ENCODE results near the gene RAX2. TPM values are rescaled to one million over a fixed set of nuclear protein-coding genes. Genes with fewer than 3 reads are reported as not detected.
"Not testable (repeated sequence)": the region's sequence is repeated elsewhere in the genome, so short reads cannot be mapped to it uniquely, and the experiment has no call there.

RAX2 gene
- total RNA-seq: under 0.01 TPM

DNA sequence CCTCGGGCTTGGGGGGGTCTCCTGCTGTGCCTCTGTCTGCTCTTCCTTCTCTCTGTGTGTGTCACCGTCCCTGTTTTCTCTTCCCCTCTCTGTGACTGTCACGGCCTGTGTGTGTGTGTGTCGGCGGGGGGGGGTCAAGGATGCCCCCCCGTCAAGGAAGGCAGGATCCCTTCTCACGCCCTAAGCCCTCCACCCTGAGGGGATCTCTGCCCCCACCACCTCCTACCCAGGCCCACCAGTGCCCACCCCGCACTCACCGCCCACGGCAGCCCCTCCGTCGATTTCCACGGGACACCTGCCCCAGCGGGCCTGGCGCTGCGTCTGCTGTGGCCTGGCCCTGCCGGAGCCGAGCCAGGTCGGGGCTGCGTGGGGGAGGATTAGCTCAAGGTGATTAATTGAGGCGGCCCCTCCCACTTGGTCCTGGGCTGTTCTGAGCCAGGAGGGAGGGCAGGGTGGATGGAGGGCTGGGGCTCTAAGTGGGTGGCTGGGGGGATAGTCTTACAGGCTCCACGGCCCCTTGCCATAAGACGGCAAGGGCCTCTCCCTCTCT, at the start of gene RAX2:
Gene RAX2 (minus strand): TSS at position 323 of the 550 bp plus-strand sequence. CDS start 486 bp downstream, outside the sequence.
- DNase-seq (ENCODE audit: low read depth in 2 of 3, low spot score in 2 of 3): no peak

DNA sequence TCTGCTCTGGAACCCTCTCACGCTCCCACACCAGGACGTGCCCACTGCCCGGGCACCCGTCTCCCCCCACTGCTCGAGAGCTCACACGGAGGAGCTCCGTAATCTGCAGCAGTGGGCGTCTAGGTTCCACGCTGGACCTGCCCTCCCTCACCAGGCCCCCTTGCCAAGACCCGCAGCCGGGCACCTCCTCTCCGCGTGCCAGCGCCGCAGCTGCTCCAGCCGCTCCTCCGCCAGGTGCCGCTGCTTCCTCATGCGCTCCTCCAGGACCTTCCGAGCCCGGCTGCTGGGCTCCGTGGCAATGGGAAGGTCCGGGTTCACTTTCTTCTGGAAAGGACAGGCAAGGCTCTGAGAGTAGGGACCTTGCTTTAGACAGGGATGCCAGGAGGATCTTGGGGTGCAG, 49.1 kb upstream of the RAX2 start:
- DNase-seq (ENCODE audit: low read depth in 2 of 3, low spot score in 2 of 3): no peak

DNA sequence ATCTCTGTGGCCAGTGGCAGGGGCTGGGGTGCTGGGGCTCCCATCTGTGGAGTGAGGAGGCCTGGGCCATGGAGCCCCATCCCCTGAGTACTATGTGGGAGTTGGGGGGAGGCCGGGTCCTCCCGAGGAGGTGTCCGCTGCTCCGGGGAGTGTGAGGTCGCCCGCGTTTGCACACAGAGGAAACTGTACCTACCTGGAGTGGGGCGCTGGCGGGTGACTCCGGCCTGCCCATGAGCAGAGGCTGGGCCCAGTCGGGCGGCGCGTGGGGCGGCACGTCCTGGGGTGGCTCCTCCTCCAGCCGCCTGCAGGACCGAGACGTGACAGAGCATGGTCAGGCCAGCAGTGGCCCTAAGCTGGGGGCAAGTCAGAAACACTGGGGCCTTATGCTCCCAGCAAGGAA, 48.0 kb upstream of the RAX2 start:
- DNase-seq (ENCODE audit: low read depth in 2 of 3, low spot score in 2 of 3): no peak

DNA sequence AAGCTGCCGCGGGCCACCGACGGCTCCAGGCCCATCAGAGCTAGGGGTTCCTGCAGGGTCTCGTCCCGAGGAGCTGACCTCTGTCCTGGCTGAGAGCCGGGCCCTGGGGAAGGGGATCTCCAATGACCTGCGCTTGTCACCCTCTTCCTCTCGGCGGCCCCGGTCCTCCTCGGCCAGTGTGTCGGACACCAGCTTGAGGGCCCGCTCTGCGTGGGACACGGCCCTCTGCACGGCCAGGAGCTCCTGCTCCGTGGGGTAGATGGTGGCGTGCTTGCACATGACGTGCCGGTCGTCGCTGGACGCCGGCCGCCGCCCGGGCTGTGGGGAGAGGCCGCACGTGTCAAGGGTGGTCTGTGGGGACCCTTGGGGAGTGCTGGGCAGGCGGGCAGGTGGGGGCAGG, 46.9 kb upstream of the RAX2 start:
- no peak for DNase-seq (ENCODE audit: low read depth in 2 of 3, low spot score in 2 of 3)

DNA sequence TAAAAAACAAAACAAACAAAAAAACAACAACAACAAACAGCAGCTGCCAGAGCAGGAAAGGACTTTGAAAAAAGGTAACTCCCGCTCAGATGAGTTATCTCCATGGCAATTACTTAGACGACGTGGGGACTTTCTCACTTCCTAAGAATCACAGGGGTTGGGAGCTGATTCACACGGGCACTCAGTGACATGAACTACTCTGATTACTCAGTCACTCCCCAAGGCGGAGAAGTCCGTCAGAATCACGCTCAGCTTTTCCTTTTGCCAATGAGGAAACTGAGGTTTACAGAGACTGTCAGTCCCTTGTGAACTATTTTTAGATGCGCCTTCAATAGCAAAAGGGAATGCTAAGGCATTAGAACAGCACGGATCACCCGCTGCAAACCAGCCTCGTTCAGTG, 46.4 kb upstream of the RAX2 start:
- DNase-seq (ENCODE audit: low read depth in 2 of 3, low spot score in 2 of 3): peak in 2 of 3 donors; percentile 41 to 57

DNA sequence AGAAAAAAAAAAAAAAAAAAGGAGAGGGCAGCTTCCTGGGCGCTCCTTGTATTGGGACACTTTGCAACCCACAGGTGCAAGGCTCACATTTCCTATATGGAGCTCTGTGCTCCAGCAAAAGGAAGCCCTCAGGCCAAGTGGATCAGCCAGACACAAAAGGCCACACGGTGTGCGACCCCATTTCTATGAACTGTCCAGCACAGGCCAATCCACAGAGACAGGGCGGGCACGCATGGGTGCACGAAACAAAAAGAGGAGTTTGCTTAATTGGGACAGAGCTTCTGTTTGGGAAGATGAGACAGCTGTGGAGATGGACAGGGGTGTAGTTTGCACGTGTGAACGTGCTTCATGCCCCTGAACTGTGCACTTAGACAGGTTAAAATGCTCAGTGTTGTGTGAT, 45.7 kb upstream of the RAX2 start:
- DNase-seq (ENCODE audit: low read depth in 2 of 3, low spot score in 2 of 3): no peak

DNA sequence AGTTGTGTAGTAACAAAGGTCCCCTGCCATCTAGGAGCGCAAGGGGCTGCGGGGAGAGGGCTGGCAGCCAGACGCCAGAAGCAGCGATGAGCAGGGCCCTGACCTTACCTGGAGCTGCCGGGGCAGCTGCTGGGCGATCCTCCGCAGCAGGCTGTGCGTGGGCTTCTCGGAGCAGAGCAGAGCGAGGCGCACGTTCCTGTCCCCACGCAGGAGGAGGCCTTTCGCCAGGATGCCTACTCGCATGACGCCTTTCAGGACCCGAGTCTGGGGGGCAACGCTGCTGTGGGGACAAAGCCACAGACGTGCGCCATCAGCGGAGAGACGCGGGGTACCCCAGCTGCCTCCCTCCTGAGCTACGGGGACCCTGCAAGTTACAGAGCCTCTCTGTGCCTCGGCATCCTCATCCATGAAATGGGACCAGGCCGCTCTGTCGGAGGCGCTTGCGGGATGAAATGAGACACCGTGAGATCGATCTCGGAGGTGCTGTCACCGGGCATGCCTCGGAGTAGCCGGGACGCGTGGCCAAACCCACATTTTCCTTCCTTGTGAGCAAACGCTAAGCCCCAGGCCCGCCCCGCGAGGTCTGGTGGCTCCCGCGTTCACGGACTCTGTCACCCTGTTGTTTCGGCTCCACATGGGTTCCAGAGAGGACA, 44.7 kb upstream of the RAX2 start:
- DNase-seq (ENCODE audit: low read depth in 2 of 3, low spot score in 2 of 3): no peak

DNA sequence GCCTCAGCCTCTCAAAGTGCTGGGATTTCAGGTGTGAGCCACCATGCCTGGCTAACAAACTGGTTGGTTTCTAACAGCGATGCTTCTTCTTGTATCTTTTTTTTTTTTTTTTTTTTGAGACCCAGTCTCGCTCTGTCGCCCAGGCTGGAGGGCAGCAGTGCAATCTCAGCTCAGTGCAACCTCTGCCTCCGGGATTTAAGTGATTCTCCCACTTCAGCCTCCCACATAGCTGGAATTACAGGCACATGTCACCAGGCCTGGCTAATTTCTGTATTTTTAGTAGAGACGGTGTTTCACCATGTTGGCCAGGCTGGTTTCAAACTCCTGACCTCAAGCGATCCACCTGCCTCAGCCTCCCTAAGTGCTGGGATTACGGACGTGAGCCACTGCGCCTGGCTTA, 44.1 kb upstream of the RAX2 start:
- not testable (repeated sequence) for DNase-seq (ENCODE audit: low read depth in 2 of 3, low spot score in 2 of 3)

DNA sequence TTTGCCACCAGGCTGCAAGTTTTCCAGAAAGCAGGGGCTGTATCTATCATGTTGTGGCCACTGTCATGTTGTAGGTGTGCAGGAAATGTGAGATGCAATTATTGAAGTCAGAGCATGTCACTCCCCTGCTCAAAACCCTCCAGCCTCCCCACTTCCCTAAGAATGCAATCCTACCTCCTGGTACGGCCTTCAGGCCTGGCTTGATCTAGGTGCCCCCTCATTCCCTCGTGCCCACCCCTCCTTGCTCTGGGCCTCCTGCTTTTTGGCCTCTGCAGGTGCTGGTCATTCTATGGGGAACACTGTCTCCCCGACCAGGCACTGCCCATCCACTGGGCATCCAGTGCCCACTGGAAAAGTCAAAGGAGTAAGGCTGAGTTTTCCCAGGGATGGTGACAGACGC, 42.6 kb upstream of the RAX2 start:
- DNase-seq (ENCODE audit: low read depth in 2 of 3, low spot score in 2 of 3): no peak

DNA sequence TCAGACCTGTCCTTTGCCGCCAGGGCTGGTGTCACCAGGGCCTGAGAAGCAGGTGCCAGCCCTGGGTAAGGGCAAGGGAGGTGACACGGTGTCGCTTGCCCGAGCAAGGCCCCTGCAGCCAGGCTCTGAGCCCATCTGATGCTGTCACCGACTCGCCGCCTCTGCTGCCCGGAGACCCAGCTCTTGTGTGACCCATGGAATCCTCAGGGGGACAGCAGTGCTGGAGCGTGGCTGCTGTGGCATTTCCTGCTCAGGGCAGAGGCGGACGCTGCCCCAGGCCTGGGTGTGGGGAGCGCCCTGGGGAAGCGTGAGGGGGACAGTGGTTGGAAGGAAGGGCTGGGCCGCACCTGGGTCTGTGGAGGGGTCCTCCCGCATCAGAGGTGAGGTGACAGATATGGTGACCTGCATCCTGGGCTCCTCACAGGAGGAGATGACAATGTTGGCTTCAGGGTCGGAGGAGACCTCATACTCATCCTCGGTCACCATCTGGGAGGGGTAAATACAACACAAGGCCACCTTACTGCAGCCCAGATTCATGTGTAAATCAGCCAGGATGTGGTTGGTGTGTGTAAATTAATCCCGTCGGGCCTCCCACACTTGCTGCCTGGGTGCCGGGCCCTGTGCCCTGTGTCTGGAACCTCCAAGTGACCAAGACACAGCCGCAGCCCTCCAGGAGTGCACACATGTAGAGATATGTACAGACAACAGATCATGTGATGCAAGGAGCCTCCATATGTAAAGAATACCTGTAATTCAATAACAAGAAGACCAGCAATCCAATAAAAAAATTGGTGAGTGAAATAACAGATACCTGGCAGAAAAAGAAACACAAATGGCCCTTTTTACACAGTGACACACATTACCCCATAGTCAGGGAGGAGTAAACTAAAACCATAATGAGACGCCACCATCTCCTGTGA, 41.7 kb upstream of the RAX2 start:
- no peak for DNase-seq (ENCODE audit: low read depth in 2 of 3, low spot score in 2 of 3)

DNA sequence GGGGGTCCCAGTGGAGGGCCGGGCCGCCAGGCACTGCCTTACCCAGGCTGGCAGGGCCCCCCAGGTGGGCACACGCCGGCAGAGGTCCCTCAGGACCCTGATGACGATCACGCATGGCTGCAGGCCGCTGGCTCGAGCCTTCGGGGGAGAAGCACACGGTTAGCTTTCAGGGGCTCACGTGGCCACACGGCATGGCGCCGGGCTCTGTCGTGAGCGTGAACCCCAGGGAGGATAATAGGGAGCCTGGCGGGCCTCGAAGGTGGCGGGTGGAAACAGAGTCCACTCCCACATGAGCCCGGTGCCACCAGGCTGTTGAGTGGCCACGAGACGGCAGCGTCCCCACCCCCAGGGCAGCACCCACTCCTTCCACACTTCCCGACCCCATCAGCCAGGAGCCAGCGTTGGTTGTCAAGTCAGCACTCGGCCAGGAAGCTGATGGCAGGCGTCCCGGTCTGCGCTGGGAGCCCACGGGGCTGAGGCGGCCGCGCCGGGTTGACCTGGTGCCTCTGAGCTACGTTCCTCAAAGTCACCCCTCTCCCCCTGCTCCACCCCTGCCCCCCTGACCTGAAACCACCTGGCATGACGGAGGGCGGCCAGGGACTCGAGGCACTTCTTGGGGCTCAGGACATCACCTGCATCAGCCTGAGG, 38.8 kb upstream of the RAX2 start:
- no peak for DNase-seq (ENCODE audit: low read depth in 2 of 3, low spot score in 2 of 3)

DNA sequence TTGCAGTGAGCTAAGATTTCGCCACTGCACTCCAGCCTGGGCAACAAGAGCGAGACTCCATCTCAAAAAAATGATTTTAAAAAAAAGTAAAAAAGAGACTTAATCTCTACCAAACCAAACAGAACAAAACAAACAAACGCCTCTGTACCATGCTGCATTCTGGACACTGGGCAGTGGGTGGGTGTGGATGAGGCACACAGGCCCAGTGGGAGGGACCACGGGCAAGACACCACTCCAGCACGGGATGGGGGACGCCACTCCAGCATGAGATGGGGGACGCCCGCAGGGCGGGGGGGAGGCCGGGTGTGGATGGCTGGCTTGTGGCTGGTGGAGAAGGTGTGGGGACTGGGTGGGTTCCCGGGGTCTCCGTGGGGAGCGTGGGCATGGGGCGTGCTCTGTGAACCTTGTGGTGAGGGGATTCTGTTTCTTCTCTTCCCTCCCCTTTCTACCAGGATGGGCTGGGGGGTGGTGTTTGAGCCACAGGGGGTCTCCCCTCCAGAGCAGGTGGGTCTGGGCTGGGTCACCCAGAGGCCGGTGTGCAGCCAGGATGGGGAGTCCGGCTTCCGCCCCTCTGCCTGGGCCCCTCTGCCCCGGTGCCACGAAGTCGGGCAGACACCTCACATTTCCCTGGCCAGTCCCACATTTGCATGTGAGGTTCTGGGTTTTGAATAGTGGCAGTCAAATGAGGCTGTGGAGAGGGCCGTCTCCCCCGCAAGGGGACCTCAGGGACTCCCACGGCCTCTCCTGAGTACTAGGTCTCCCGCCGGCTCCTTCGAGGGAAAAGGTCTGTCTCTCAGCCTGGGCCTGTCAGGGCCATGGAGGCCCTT, 38.1 kb upstream of the RAX2 start:
- no peak for DNase-seq (ENCODE audit: low read depth in 2 of 3, low spot score in 2 of 3)

DNA sequence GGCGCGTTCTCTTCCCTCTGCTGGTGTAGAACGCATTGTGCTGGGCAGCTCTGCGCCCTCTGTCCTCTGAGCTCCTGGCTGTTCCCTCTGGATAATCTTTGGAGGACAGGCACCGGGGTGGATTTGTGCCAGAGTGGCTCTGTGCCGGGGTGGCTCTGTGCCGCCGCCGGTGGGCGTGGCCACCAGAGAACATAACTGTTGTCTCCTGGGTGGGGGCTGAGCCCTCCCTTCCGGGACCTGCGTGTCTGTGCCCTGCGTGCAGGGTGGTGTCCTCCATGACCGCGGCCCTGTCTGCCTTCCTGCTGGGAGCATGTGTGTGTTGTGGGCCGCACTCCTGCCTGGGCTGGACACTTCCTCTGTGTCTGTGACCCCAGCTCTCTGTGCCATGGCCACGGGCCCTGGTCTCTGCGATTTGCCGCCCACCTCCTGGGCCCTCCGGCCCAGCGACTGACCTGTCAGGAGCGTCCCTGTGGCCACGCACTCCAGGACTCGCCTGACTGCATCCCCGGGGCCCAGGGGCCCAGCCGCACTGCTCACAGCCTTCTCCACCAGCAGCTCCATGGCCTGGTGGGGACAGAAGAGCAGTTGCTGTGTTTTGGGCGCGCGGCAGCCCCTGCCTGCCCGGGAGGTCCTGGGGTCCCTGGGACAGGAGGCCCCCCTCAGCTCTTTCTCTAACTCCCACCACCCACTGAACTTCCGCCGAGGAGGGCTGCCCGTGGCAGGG, 36.6 kb upstream of the RAX2 start:
- no peak for DNase-seq (ENCODE audit: low read depth in 2 of 3, low spot score in 2 of 3)

DNA sequence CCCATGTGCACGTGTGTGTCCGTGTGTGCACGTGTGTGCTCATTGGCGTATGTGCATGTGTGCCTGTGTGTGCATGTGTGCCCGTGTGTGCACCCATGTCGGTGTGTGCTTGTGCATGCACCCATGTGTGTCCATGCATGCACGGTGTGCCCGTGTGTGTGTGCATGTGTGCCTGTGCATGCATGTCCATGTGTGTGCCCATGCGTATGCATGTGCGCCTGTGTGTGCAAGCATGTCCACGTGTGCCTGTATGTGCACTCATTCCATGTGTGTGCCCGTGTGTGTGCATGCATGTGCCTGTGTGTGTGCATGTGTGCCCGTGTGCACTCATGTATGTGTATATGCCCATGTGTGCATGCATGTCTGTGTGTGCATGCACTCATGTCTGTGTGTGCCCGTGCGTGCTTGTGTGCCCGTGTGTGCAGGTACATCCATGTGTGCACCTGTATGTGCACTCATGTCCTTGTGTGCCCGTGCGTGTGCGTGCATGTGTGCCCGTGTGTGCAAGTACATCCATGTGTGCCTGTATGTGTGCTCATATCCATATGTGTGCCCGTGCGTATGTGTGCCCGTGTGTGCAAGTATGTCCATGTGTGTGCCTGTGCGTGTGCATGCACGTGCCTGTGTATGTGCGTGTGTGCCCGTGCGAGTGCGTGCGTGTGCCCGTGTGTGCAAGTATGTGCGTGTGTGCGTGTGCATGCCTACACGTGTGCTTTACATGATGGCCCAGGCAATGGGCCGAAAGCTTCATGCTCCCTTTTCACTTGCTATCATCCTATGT, 35.7 kb upstream of the RAX2 start:
- no peak for DNase-seq (ENCODE audit: low read depth in 2 of 3, low spot score in 2 of 3)

DNA sequence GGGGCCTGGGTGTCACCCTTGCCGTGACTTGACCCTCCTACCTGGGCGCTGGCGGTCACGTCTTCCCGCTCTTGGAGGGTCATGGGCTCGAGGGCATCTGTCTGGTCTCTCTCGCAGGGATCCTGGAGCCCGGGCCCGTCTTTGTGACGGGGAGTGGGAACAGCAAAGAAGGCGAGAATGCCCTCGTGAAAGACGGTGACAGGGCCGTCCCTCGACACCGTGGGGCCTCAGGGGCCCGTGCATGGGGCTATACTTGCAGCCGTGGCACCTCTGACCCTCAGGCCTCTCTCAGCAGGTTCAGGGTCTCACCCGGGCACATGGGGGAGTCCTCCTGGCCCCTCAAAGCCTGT, 35.1 kb upstream of the RAX2 start:
- no peak for DNase-seq (ENCODE audit: low read depth in 2 of 3, low spot score in 2 of 3)

DNA sequence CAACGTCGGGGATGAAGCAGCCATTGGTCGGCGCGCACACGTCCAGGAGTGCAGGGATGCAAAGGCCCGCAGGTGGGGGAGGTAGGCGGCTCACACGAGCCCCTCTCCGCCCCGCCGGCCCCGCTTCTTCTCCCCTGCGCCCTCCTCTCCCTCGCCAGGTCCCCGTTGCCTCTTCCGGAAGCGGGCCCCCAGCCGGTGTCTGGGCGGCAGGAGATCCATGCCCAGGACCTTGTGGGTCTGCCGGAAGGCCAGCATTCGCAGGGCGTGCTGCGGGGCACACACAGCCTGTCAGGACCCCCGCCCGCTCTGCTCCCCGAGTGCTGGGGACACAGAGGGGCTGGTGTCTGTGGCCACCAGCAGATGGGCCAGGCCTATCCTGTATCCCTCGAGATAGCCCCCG, 33.8 kb upstream of the RAX2 start:
- DNase-seq (ENCODE audit: low read depth in 2 of 3, low spot score in 2 of 3): no peak

DNA sequence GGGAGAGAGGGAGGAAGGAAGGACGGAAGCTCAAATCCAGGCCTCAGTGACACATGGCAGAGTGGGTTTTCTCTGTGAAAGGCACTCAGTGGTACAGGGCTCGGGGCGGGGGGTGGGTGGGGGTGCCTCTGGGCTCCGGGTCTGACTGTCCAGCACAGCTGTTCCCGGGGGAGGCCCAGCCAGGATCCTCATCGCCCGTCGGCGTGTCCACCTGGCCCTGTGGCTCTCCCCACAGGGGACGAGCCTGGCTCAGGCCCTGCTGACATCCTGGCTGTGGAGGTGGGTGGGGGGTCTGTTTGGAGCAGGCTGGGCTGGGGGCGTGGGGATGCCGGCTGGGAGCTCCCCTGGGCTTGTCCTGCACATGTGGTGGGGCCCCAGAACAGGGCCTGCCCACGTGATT, 32.4 kb upstream of the RAX2 start:
- DNase-seq (ENCODE audit: low read depth in 2 of 3, low spot score in 2 of 3): no peak

DNA sequence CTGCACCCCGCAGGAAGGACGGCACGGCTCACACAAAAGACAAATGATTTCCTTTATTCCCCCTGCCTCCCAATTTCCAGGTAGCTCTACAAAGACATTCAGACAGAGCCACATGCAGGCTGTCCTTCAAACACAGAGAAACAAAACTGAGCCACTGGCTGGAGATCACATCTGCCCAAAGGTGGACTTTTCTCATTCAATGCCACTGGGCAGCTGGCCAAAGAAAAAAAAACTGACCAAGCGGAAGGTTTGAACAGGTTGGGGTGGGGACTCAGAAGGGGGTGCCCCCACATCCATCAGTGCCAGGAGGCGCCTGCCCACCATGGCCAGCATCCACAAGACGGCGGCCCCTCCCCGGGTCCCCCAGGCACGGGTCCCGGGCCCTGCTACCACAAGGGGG, 32.0 kb upstream of the RAX2 start:
- no peak for DNase-seq (ENCODE audit: low read depth in 2 of 3, low spot score in 2 of 3)
